Panc1 (cell line): Measurements from ENCODE around the gene NFIB. TPM values are rescaled to one million over a fixed set of nuclear protein-coding genes. Genes with fewer than 3 reads are reported as not detected.

Source experiments
- ATAC-seq: fragments of 200-7000 bp; cut with Tn5 transposase; 2 replicates; pipeline ENCODE4 v1.9.1; 2020; ENCODE audit warnings: mild to moderate bottlenecking, moderate library complexity
- BruUV-seq: library from RNA; stranded (reverse); fragments of 400-500 nt; replicated peaks from 2 replicates; lab custom pipeline; 2021; lab: Mats Ljungman, UMichigan
- CTCF ChIA-PET: fragments of 300-600 bp; sonication (Branson Sonifier 250); formaldehyde crosslinking; loops from one replicate; lab custom pipeline; 2022; ENCODE audit warnings: antibody characterized with exemption; lab: Charles Lee
- POLR2A ChIA-PET: fragments of 300-600 bp; sonication (Branson Sonifier 250); formaldehyde crosslinking; loops from one replicate; lab custom pipeline; 2022; ENCODE audit warnings: antibody characterized with exemption; lab: Charles Lee
- DNase-seq: peaks from one replicate; pipeline ENCODE4 v3.0.0-alpha.2; 2010; ENCODE audit warnings: low read depth, low spot score
- H3K27ac ChIP-seq: 2 replicates; pipeline ENCODE4 v1.5.1; 2011; ENCODE audit warnings: mild to moderate bottlenecking, low read length, inconsistent platforms
- H3K27me3 ChIP-seq: fragments of 200-500 bp; sonication (Bioruptor generic); 2 replicates; pipeline ENCODE4 v1.6.0; 2014; ENCODE audit warnings: low read length, inconsistent platforms; ENCODE audit not compliant: control insufficient read depth, insufficient read depth
- H3K36me3 ChIP-seq: fragments of 200-500 bp; sonication (Bioruptor generic); 2 replicates; pipeline ENCODE4 v1.5.1; 2014; ENCODE audit warnings: inconsistent platforms, mild to moderate bottlenecking, low read length, moderate library complexity; ENCODE audit not compliant: control insufficient read depth, insufficient read depth
- H3K4me1 ChIP-seq: 2 replicates; pipeline ENCODE4 v1.5.1; 2011; ENCODE audit warnings: inconsistent platforms, mild to moderate bottlenecking, low read length, moderate library complexity; ENCODE audit not compliant: control insufficient read depth, insufficient read depth
- H3K4me3 ChIP-seq, 2 experiments: 2 replicates each; pipeline ENCODE4 v1.5.1; 2011 to 2012; ENCODE audit warnings: low read depth in 2 of 2, low read length in 2 of 2, mild to moderate bottlenecking in 2 of 2, inconsistent platforms in 1 of 2, moderate library complexity in 1 of 2
- H3K9me3 ChIP-seq: fragments of 200-500 bp; sonication (Bioruptor generic); 2 replicates; pipeline ENCODE4 v1.5.1; 2014; ENCODE audit warnings: low read depth, mild to moderate bottlenecking, inconsistent platforms, low read length, moderate library complexity; ENCODE audit not compliant: control insufficient read depth, insufficient read depth
- POLR2AphosphoS5 ChIP-seq: IDR thresholded peaks from 2 replicates; pipeline ENCODE4 v1.6.1; 2012; ENCODE audit warnings: mild to moderate bottlenecking, low read depth, low read length, moderate library complexity
- SIN3A ChIP-seq: IDR thresholded peaks from 2 replicates; pipeline ENCODE4 v1.6.1; 2012; ENCODE audit warnings: low read depth, mild to moderate bottlenecking, low read length, moderate library complexity, borderline replicate concordance; ENCODE audit not compliant: insufficient read depth
- TCF7L2 ChIP-seq: IDR thresholded peaks from 2 replicates; pipeline ENCODE4 v1.6.1; 2011; ENCODE audit warnings: mild to moderate bottlenecking, low read depth, low read length, inconsistent platforms
- in situ Hi-C: cut with HindIII; loops from 2 replicates; pipeline ENCODE4 v1.10.0; 2016; ENCODE audit warnings: low sequenced_read_pairs, low pct_unique_long_range_greater_than_20kb
- intact Hi-C: fragments of 100-400 bp; cut with micrococcal nuclease; formaldehyde crosslinking; loops from one replicate; pipeline ENCODE4 v1.10.0; 2022; ENCODE audit not compliant: unreplicated experiment
- total RNA-seq: library from RNA; stranded (reverse); gene quantifications from one replicate; pipeline ENCODE4 v1.2.1, GENCODE V29; 2021; ENCODE audit not compliant: unreplicated experiment
- TF ChIP-seq, protein P1 (sequence below): fragments of 450-650 bp; IDR thresholded peaks from 2 replicates; pipeline ENCODE4 v1.5.1; 2017; ENCODE audit warnings: mild to moderate bottlenecking
- TF ChIP-seq, protein P2 (sequence below), 2 experiments: IDR thresholded peaks; 2 replicates each; pipeline ENCODE4 v1.6.1; 2011 to 2012; ENCODE audit warnings: low read depth in 2 of 2, control low read depth in 1 of 2, low read length in 1 of 2, mild to moderate bottlenecking in 1 of 2, moderate library complexity in 1 of 2; ENCODE audit not compliant: insufficient read depth in 1 of 2

Gene NFIB
- total RNA-seq, 1 experiment from 2014 or later, result 26.7 TPM

DNA sequence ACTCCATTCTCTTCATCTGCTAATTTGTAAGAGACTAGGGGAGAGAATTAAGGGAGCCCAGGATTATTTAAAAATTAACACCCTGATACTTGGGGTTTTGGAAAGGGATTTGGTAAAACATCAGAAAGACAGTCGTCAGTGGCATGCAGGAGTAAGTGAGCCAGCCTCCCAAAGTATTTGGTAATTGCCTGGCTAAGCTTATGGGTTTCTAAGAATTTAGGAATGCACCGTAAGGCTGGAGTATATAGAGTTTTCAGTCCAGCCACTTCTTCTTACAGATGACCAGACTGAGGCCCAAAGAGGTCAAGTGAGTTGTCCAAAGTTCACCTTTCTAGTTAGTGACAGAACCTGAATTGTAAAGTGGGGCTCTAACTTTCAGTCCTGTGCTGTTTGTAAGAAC, 25.8 kb upstream of the NFIB start:
- CTCF ChIA-PET, result no interaction called here
- Histone ChIP-seq H3K9me3 (no peaks in the 10 kb centered on the region), H3K27me3 (no peaks in the 10 kb centered on the region), H3K27ac (no peak overlapping the region), H3K4me3 (no peak overlapping the region), H3K4me1 (no peaks in the 10 kb centered on the region), H3K36me3 (no peaks in the 10 kb centered on the region)
- in situ Hi-C loops, result no loop called here
- ATAC-seq (no peak), DNase-seq (no peak)
- POLR2A ChIA-PET, result no interaction called here
- TF ChIP-seq, protein P1, sequence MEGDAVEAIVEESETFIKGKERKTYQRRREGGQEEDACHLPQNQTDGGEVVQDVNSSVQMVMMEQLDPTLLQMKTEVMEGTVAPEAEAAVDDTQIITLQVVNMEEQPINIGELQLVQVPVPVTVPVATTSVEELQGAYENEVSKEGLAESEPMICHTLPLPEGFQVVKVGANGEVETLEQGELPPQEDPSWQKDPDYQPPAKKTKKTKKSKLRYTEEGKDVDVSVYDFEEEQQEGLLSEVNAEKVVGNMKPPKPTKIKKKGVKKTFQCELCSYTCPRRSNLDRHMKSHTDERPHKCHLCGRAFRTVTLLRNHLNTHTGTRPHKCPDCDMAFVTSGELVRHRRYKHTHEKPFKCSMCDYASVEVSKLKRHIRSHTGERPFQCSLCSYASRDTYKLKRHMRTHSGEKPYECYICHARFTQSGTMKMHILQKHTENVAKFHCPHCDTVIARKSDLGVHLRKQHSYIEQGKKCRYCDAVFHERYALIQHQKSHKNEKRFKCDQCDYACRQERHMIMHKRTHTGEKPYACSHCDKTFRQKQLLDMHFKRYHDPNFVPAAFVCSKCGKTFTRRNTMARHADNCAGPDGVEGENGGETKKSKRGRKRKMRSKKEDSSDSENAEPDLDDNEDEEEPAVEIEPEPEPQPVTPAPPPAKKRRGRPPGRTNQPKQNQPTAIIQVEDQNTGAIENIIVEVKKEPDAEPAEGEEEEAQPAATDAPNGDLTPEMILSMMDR, result no peak
- TF ChIP-seq SIN3A, result no peak
- no peak for TF ChIP-seq TCF7L2
- TF ChIP-seq, protein P2, sequence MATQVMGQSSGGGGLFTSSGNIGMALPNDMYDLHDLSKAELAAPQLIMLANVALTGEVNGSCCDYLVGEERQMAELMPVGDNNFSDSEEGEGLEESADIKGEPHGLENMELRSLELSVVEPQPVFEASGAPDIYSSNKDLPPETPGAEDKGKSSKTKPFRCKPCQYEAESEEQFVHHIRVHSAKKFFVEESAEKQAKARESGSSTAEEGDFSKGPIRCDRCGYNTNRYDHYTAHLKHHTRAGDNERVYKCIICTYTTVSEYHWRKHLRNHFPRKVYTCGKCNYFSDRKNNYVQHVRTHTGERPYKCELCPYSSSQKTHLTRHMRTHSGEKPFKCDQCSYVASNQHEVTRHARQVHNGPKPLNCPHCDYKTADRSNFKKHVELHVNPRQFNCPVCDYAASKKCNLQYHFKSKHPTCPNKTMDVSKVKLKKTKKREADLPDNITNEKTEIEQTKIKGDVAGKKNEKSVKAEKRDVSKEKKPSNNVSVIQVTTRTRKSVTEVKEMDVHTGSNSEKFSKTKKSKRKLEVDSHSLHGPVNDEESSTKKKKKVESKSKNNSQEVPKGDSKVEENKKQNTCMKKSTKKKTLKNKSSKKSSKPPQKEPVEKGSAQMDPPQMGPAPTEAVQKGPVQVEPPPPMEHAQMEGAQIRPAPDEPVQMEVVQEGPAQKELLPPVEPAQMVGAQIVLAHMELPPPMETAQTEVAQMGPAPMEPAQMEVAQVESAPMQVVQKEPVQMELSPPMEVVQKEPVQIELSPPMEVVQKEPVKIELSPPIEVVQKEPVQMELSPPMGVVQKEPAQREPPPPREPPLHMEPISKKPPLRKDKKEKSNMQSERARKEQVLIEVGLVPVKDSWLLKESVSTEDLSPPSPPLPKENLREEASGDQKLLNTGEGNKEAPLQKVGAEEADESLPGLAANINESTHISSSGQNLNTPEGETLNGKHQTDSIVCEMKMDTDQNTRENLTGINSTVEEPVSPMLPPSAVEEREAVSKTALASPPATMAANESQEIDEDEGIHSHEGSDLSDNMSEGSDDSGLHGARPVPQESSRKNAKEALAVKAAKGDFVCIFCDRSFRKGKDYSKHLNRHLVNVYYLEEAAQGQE (IDR thresholded peaks at IDR 0.05; ENCODE audit: insufficient read depth in 1 of 2, low read depth in 2 of 2, low read length in 1 of 2), result no peak
- TF ChIP-seq POLR2AphosphoS5, result no peak
- intact Hi-C loops, result no loop called here
- BruUV-seq, result no TSS peak

DNA sequence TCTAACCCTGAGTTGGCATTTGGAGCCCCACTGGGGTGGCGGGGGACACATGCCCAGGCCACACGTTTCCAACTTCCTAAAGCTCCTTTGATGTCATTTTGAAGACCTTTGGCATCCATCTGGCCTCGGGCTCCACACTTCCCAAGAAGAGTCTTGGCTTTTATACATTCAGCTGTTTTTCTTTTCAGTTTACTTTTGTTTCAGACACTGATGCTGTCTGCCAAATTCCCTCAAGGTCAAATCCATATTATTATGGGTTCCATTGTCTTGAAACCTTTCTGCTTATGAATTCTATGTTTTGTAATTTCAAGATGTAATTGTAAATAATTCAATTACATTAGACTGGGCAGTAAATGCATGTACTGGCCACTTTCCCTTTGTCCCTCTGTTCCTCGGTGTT, 23.7 kb upstream of the NFIB start:
- ChIA-PET POLR2A (no interaction called here), CTCF (no interaction called here)
- H3K4me3 ChIP-seq, result no peak overlapping the region
- H3K27ac ChIP-seq, result no peak overlapping the region
- H3K9me3 ChIP-seq, result no peaks in the 10 kb centered on the region
- H3K36me3 ChIP-seq, result no peaks in the 10 kb centered on the region
- intact Hi-C loops, result no loop called here
- TF ChIP-seq POLR2AphosphoS5, result no peak
- no peak for TF ChIP-seq TCF7L2
- TF ChIP-seq, protein P2 (IDR thresholded peaks at IDR 0.05; ENCODE audit: insufficient read depth in 1 of 2, low read depth in 2 of 2, low read length in 1 of 2), result no peak
- BruUV-seq, result no TSS peak
- in situ Hi-C loops, result no loop called here
- no peaks in the 10 kb centered on the region for H3K27me3 ChIP-seq
- no peaks in the 10 kb centered on the region for H3K4me1 ChIP-seq
- ATAC-seq (no peak), DNase-seq (no peak)
